HG03520 (cell line): ENCODE measurements around the gene PLA2G4B.

Experiments used
- ATAC-seq: cut with Tn5 transposase; IDR thresholded peaks from one replicate; pipeline ENCODE4 v1.9.1; 2021; ENCODE audit warnings: mild to moderate bottlenecking, moderate library complexity; ENCODE audit not compliant: unreplicated experiment

PLA2G4B gene

GRCh38 chr15:41883484-41883825 lies 44.8 kb downstream of the PLA2G4B start:
- no peak for ATAC-seq

- no peak for ATAC-seq
Observed at GRCh38 chr15:41884458-41884857, 45.8 kb downstream of the PLA2G4B start.

- ATAC-seq = no peak
Observed at GRCh38 chr15:41885321-41885720, 46.7 kb downstream of the PLA2G4B start.

GRCh38 chr15:41885841-41886240 lies 47.2 kb downstream of the PLA2G4B start:
- ATAC-seq = no peak

GRCh38 chr15:41886741-41887140 lies 48.1 kb downstream of the PLA2G4B start:
- no peak for ATAC-seq

GRCh38 chr15:41887161-41887560 lies 48.5 kb downstream of the PLA2G4B start:
- no peak for ATAC-seq

- ATAC-seq = no peak
Observed at GRCh38 chr15:41887893-41888292, 49.2 kb downstream of the PLA2G4B start.

GRCh38 chr15:41888662-41889253 lies 50.1 kb downstream of the PLA2G4B start:
- no peak for ATAC-seq

- ATAC-seq = no peak
Observed at GRCh38 chr15:41890050-41890690, 51.5 kb downstream of the PLA2G4B start.

GRCh38 chr15:41891226-41891625 lies 52.6 kb downstream of the PLA2G4B start:
- ATAC-seq = no peak

- no peak for ATAC-seq
Observed at GRCh38 chr15:41891946-41892345, 53.3 kb downstream of the PLA2G4B start.

- ATAC-seq = no peak
Observed at GRCh38 chr15:41892621-41893421, 54.2 kb downstream of the PLA2G4B start.

GRCh38 chr15:41893422-41894250 lies 55.0 kb downstream of the PLA2G4B start, which contains the start of gene SPTBN5:
TSS of gene SPTBN5 (minus strand) at chr15:41894053. CDS start at chr15:41893497, 556 bp downstream.
- ATAC-seq = no peak

- ATAC-seq = no peak
Observed at GRCh38 chr15:41894251-41894790, 55.7 kb downstream of the PLA2G4B start.

- peak; percentile 91 for ATAC-seq
Observed at GRCh38 chr15:41894791-41895463, 56.3 kb downstream of the PLA2G4B start.

- ATAC-seq = no peak
Observed at GRCh38 chr15:41895491-41895890, 56.8 kb downstream of the PLA2G4B start.

- ATAC-seq = no peak
Observed at GRCh38 chr15:41895957-41896356, 57.3 kb downstream of the PLA2G4B start.

- ATAC-seq = no peak
Observed at GRCh38 chr15:41896566-41896965, 57.9 kb downstream of the PLA2G4B start.

- ATAC-seq = no peak
Observed at GRCh38 chr15:41897363-41897799, 58.7 kb downstream of the PLA2G4B start.
